GM06990 (cell line): ENCODE results near the gene COL8A1.

Experiments used
- DNase-seq: peaks from one replicate; pipeline ENCODE4 v3.0.0-alpha.2; 2011; ENCODE audit not compliant: insufficient read length; ENCODE audit errors: extremely low read depth
- H3K27me3 ChIP-seq: replicated peaks from 2 replicates; pipeline ENCODE4 v1.6.0; 2011; ENCODE audit warnings: low read length; ENCODE audit not compliant: control insufficient read depth, insufficient read depth
- H3K36me3 ChIP-seq: 2 replicates; pipeline ENCODE4 v1.5.1; 2011; ENCODE audit warnings: low read length; ENCODE audit not compliant: control insufficient read depth, insufficient read depth
- H3K4me3 ChIP-seq: replicated peaks from 2 replicates; pipeline ENCODE4 v1.5.1; 2011; ENCODE audit warnings: low read depth, mild to moderate bottlenecking, control low read depth, low read length
- CTCF ChIP-seq: IDR thresholded peaks from 2 replicates; pipeline ENCODE4 v1.5.1; 2011; ENCODE audit warnings: low read length, control low read depth, mild to moderate bottlenecking, inconsistent platforms; ENCODE audit not compliant: insufficient read depth, poor library complexity, severe bottlenecking

The COL8A1 gene

GRCh38 chr3:99614768-99615167 lies 23.6 kb upstream of the COL8A1 start:
- no peak for TF ChIP-seq CTCF
- no peak overlapping the region for H3K4me3 ChIP-seq
- H3K27me3 ChIP-seq: no peaks in the 10 kb centered on the region

GRCh38 chr3:99620077-99620767 lies 18.2 kb upstream of the COL8A1 start:
- DNase-seq: no peak
- H3K4me3 ChIP-seq: no peak overlapping the region
- no peaks in the 10 kb centered on the region for H3K36me3 ChIP-seq
- no peak for TF ChIP-seq CTCF
- no peaks in the 10 kb centered on the region for H3K27me3 ChIP-seq

More at GRCh38 chr3:99614768-99615167, 23.6 kb upstream of the COL8A1 start:
- no peak for DNase-seq
- no peaks in the 10 kb centered on the region for H3K36me3 ChIP-seq

- Histone ChIP-seq H3K36me3 (no peaks in the 10 kb centered on the region), H3K4me3 (no peak overlapping the region), H3K27me3 (no peaks in the 10 kb centered on the region)
- DNase-seq: no peak
- TF ChIP-seq CTCF: no peak
These were observed 17.4 kb upstream of the COL8A1 start for GRCh38 chr3:99620976-99621375.

GRCh38 chr3:99624496-99625236 lies 13.7 kb upstream of the COL8A1 start:
- DNase-seq: no peak
- Histone ChIP-seq H3K36me3 (no peaks in the 10 kb centered on the region), H3K27me3 (no peaks in the 10 kb centered on the region), H3K4me3 (no peak overlapping the region)
- TF ChIP-seq CTCF: no peak

GRCh38 chr3:99625237-99625622 lies 13.2 kb upstream of the COL8A1 start:
- no peak overlapping the region for H3K4me3 ChIP-seq
- no peaks in the 10 kb centered on the region for H3K36me3 ChIP-seq
- DNase-seq: no peak
- no peaks in the 10 kb centered on the region for H3K27me3 ChIP-seq
- no peak for TF ChIP-seq CTCF
